GM21737 (cell line): ENCODE measurements around the gene CSF1R.
A peak's percentile ranks its signal among the peaks of the same experiment; 100 is the strongest.

Source experiments
- ATAC-seq: cut with Tn5 transposase; IDR thresholded peaks from one replicate; pipeline ENCODE4 v1.9.1; 2021; ENCODE audit warnings: mild to moderate bottlenecking, moderate library complexity; ENCODE audit not compliant: unreplicated experiment

The CSF1R gene

DNA sequence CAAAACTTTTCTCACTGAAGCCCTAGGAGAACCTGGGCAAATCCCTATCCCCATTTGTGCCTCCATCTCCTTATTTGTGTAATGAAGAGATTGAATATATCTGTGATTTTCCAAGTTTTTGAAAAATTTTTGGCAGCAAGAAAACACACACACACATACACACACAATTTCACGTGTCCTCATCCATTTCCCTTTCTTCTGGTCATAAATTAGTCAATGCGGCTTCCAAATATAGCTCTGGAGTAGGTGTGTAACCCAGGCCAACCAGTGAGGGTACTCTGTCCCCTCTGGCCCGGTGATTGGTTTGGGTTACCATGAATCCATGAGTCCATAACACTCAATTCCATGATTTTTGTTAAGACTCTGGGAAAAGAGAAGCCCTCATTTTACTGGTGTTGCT, 12.7 kb downstream of the CSF1R start:
- no peak for ATAC-seq

DNA sequence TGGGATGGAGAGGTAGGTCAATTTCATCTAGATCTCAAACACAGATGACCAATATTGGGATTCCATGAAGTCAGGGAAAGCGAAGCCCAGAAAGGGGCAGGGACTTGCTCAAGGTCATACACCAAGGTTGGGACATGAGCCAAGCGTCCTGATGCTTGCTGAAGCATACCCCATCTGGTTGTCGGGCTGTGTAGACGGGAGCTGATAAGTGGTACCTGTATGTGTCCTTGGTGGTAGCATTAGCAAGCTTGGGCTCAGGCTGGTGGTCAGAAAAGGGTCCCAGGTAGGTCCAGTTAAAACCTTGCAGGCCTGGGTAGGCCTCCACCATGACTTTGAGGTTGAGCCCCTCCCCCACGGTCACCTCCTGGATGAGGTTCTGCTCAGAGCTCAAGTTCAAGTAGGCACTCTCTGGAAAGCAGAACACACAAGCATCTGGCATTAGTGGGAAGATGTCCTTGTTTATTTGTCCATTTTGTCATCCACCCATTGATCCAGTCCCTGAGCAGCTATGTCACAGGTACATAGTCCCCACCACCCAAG, 13.2 kb downstream of the CSF1R start:
- no peak for ATAC-seq

DNA sequence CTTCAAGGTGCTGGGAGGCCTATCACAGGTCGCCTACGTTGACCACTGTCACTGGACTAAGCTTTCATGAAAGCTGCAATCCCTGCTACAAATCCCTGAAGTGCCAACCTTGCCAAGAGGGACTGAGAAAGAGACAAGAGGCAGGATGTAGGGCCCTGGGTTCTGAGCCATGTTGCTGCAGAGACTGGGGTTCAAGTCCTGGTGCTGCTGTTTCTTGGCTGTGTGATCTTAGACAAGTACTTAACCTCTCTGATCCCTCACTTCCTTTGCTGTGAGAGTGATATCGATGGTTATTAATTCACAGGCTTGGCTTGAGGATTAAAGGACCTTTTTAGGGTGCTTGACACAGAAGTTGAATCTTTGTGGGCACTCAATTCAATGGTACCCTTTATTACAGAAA, 15.5 kb downstream of the CSF1R start:
- no peak for ATAC-seq

DNA sequence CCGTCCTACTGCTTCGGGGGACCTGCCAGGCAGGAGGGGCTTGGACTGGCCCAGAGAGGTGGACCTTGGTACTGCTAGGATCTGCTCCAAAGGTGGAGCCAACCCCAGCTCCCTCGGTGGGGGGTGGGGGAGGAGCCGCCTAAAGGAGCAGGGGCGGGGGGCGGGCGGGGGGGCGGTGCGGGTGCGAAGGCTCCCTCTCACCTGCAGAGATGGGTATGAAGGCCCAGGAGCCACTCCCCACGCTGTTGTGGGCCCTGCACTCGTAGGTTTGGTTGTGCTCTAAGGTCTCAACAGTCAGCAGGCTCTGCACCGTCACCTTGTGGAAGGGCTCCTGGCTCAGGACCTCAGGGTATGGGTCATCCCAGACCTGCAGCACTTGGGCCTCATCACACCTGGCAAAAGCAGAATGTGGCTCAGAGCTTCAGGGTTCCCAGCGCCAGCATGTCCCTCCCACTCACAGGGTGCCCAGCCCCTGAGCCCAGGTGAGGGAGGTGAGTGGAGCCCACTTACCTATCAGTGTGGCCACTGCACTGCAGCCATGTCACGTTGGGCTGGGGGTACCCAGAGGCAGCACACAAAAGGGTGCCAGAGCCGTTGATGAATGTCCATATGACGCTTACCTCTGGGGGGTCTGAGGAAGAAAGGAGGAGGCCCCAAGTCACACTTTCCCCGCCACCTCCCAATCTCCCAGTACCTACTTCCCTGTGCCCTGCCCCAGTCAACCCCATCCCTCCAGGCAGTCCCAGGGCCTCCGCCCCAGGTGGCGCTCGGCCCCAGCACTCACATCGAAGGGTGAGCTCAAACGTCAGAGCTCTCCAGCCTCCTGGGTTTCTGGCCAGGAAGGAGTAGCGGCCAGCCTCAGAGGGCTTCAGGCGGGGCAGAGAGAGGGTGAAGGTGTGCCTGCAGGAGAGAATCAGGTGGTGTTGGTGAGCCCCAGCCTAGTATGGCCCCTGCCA, 16.4 kb downstream of the CSF1R start:
- no peak for ATAC-seq

DNA sequence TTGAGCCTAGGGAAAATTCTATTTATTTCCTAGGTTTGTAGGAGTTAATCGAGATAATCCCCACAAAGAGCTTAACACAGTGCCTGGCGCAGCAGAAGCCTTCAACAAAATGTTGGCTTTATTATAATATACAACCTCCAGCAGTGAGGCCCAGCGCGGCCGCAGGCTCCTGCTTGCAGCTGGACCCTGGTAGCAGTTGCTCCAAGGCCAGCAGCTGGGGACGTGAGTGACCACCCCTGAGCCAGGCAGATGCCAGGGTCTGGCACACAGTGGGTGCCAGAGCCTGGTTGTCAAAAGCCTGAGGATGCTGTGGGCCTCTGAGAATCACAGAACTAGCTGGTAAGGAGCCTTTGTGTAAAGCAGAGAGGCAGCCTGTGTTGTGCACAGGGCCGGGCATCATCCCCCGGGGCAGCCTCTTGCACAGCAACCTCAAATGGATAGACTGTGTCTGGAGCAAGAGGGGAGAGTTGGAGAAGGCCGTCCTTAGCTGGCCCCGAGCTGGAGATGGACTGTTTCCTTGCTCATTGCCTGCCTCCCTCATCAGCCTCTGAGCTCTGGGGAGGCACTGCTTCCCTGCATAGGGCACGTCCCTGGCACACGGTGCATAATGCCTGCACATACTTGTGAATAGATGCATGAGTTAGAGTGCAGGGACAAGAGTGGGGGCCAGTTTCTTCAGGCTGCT, 17.3 kb downstream of the CSF1R start:
- no peak for ATAC-seq

DNA sequence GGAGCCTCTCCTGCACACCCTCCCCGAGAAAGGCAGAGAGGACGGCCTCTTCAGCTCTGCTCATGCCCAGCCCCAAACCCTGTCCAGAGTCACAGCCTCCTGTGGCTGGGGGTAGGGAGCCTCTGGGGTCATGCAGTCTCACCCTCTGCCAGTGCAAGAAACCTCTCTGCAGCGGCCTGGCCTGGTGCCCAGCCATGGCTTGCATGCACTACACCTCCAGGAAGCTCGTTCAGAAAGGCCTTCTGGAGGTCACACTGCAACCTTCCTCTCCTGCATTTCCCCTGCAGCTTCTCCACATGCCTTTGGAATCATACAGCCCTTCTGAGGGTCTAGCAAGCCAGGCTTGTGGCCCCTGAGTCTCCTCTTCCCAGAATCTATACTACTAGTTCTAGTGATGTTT, 17.9 kb downstream of the CSF1R start:
- ATAC-seq, result no peak

DNA sequence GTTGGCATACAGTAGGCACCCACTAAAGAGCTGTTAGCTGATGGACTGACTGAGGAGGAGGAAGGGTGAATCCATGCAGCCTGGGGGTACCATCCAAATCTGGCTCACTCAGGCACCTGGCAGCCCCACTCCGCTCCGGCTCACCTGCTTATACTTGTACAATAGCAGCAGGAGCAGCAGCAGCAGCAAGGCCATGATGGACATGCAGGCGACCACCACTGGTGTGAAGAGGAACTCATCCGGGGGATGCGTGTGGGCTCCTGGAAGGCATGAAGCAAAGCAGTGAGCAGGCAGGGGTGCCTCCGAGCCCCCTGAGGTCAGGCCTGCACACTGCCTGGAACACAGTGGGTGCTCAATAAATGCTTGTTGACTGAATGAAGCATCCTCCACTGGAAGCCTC, 18.3 kb downstream of the CSF1R start:
- ATAC-seq, result no peak

DNA sequence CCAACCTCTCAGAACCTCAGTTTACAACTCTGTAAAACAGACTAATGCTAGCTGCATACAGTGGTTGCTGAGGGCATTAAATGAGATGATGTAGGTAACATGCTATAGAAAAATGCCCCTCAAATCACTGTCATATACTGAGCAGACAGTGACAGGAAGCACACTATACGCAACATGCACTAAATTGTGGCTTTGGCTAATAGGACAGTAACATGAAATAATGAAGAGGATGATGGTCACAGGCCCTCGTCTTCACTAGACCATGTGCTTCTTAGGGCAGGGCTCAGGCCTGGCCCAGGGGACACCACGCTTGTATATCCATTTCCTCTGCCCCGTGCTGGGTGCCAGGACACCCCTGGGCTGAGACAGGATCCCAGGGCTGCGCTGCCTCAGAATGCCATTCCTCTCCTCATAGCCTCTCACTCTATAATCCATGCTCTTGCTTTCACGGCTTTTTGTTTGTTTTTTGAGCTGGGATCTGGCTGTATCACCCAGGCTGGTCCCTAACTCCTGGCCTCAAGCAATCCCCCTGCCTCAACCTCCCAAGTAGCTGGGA, 18.9 kb downstream of the CSF1R start:
- peak; percentile 13 for ATAC-seq

DNA sequence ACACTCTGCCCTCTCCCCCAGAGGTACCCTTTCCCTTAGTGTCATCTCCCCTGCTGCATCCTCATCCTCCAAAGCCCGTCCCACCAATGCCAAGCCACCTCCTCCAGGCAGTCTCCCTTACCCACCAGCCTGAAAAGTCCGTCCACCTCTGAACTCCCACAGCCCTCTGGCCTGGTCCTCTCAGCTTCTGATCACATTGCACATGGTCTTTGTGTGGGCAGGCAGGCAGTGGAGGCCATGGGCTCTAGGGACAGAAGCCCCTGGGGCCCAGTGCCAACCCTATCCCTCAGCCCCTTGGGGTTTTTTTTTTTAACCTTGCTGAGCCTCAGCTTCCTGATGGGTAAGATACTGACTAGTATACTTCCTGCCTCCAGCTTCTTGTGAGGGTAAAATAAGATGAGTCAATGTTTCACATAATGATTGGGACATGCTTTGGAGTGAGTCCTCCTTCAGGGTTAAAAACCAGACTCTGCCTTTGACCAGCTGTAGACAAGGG, 19.4 kb downstream of the CSF1R start:
- ATAC-seq, result peak; percentile 50

DNA sequence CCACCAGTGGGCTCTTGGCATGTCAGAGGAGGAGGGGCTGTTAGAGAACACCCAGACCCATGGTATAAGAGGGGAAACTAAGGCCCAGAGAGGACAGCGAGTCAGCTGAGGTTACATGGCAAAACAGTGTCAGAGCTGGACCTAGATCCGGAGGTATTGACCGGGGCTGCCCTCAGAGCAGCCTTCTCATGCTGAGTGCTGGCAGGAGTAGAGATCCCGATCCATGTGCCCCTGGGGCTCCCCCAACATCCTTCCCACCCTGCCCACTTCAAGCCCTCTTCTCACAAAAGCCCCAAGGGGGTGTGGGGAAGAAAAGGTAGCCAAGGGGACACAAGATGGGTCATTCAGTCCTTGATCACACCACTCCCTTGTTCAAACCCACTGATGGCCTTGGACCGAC, 19.9 kb downstream of the CSF1R start:
- ATAC-seq, result no peak

DNA sequence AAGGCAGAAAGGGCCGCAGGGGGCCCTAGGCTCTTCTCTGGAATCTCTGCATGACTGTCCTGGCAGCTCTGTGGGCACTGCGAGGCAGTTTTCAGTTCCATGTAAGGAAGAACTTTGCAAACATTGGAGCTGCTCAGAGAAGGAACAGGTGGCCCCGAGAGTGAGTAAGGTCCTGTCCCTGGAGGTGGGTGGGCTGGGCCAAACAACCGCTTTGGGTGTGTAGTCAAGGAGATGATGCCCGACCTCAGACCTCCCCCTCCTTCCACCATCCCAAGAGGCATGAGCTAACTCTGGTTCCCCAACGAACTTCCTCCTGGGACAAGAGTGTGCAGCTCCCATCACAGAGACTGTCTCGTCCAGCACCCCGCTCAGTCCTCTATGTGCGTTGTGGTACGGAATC, 20.5 kb downstream of the CSF1R start:
- ATAC-seq, result no peak

DNA sequence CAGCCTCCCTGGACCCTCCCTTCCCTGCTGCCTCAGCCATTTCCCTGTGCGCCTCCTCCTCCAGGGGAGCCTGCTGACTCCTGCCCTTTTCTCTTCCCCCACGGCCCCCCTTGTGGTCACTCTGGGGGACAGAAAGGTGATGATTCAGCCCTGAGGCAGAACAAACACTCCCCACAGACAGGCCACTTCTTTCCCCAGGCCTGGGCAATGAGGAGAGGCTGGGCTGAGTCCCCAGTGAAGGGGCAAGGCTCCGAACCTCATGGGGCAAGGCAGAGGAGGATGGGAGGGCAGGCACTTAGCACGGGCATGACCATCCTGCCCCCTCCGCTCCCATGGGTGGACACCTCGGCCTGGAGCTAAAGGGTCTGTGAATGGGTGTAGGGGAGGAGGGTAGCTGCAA, 21.0 kb downstream of the CSF1R start:
- no peak for ATAC-seq

DNA sequence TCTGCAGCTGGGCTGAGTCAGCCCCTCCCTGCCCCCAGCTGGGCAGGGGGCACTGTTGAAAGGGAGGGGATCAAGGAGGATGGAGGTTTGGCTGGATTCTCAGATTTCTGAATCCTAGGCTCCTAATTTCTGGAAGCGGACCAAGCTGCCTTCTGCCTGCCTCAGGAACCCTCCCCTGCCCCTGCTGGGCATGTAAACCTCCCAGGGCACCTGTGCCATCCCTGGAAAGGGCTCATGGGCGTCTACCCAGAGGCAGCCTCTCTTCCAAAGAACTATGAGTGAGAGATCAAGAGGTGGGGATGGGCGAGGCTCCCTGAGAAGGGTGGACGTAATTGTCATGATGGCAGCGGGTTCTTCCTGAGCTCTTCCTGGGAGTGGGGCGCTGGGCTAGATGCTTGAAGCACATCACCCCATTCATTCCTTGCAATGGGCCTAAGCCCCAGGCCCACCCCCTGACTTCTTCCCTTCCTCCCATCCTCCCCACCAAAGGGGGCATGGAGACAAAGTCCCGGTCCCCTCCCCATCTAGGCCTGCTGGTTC, 21.6 kb downstream of the CSF1R start:
- no peak for ATAC-seq

DNA sequence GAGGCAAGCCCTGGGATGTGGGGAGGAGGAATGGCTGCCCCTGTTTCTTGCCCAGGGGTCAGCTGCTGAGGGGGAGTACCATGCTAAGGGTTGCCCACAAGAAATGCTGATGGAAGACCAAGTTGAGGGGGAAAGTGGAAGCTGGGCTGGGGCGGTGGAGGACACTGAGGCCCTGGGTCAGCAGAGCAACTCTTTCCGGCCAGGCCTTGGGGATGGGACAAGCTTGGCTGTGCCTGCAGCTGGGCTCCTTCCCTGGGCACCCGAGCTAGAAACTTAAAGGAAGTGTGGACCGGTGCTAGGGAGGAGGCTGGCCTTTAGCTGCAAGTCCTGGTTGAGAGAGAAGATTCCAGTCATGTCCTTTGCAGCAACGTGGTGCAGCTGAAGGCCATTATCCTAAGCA, 22.7 kb downstream of the CSF1R start:
- ATAC-seq, result no peak

DNA sequence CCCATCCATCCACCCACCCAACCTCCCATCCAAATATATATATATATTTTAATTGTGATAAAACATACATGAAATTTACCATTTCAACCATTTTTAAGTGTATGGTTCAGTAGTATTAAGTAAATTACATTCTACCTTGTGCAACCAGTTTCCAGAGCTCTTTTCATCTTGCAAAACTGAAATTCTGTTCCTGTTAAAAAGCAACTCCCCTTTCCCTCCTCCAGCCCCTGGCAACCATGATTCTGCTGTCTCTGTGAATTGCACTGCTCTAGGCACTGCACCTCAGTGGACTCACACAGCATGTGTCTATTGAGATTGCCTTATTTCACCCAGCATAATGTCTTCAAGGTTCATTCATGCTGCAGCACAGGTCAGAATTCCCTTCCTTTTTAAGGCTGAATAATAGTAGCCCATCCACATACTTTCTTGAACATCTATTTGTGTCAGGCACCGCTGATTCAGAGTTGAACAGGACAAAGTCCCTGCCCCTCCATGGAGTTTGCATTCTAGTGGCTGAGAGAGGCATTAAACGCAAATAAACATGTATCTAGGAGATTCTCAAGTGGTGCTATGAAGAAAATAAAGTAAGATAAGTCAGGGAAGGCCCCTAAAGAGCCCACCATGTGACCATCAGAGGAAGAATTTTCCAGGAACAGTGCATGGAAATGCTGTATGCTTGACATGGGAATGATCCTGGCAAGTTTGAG, 24.0 kb downstream of the CSF1R start:
- ATAC-seq, result no peak

DNA sequence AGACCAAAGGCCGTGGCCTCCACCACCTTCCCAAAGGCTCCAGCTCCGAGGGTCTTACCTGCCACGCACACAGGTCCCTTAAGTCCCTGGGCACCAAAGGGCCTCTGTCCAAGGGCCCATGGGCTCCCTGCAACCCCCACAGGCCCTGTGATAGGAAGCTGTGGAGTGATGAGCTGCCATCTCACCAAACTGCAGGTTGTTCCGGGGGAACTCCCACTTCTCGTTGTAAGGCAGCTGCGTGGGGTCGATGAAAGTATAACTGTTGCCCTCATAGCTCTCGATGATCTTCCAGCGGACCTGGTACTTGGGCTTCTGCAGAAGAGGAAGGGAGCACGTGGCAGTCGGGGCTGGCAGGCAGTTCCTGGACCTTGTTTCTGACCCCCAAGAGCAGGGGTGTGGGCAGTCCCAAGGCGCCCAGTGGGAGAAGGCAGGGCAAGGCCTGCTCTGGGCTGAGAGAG, 24.8 kb downstream of the CSF1R start:
- ATAC-seq, result no peak

DNA sequence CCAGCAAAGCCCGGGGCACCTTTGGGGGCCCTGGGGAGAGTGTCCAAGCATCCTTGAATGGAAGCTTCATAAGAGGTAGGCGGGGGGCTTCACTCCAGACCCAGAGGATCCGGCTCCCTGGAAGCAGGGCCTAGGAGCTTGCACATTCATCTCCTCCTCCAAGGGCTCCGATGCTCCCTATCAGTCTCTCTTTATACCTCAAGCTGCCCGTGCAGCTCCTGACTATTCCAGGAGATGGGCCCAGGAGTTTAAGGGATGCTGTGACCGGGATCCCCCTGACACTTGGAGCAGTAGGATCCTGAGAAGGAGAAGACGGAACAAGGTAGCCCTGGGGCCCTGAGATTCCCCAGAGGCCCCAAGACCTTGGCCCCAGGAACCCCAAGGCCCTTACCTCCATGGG, 25.9 kb downstream of the CSF1R start:
- no peak for ATAC-seq

DNA sequence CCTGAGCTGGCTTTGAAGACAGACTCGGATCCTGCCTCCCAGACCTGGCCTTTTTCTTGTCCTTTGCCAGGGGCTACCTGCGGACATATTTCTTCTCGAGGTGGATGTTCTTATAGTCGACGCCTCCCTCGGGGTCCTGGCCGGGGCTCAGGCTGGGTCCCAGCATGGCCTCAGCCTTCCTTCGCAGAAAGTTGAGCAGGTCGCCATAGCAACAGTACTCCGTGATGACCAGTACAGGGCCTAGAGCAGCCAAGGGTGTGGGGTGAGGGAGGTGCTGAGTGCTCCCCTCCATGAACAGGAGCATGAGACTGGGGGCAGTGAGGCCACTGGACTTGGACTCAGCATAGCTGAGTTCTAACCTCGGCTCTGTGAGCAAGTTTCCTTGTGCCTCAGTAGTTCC, 26.7 kb downstream of the CSF1R start:
- no peak for ATAC-seq

DNA sequence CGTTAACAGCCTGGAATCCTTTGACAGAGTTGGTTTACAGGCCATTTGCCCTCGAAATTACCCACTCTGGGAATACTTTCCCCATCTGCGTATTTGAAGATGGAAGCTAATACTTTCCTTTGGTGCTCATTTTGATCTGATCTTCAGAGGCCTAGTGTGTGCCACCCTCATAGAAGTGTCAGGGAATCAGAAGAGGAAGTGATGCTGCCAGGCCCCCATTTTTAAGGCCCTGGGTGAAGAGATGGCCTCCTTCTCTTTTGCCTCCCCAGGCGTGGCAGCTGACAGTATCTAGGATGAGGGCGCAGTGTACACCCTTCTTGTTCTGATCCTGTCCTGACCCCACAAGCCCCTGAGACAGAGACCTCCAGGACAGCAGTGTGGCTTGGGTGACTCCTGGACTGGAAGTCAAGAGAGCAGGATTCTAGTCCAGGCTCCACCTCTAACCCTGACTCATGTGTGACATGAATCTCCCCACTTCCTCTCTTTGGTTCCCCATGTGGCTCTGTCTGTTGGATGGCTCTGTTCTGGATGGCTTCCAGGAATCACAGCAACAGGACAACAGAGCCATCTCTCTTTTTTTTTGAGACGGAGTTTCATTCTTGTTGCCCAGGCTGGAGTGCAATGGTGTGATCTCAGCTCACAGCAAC, 27.8 kb downstream of the CSF1R start:
- ATAC-seq, result no peak

DNA sequence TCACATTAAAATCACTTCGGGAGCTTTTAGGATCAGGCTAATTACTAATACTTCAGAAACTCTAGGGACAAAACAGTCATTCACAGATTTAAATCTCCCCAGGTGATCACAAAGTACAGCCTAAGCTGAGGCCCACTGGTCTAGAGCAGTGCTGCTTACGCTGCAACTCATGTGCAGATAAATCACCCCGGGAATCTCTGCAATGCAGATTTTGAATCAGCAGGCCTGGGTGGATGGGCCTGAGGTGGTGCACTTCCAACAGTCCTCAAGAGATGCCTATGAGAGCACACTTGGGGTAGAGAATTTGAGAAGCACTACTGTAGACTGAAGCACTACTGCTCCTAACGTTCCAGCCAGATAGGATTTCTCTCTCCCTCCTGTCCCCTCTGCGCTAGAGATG, 28.4 kb downstream of the CSF1R start:
- ATAC-seq, result no peak
